Measurements from ENCODE around the gene LAMP1.
"Not testable (repeated sequence)": the region's sequence is repeated elsewhere in the genome, so short reads cannot be mapped to it uniquely, and the experiment has no call there.

The LAMP1 gene

DNA sequence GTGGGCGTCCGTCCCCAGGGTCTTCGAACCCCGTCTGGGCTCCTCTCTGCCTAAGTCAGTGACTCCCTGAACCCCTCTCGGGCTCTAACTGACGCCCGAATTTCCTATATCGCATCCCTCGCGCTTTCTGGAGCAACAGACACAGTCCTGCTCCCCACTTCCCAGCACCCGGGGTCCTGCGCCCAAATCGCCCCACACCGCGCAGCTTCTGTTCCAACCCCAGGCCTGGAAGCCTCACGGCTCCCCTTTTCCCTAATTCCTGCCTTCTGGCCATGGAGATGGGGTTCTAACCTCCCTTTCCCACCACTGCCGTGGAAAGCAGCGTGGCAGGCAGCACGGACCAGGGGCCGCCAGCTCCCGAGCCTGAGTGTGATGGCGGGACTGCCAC is 68.5 kb downstream of the LAMP1 start:
- peaks cover 2% of the 10 kb centered on the region for H3K4me1 Mint-ChIP-seq (ENCODE audit: low read depth)
- H3K9me3 Mint-ChIP-seq, result no peaks in the 10 kb centered on the region
- H3K27me3 Mint-ChIP-seq (ENCODE audit: low read depth), result peaks cover 24% of the 10 kb centered on the region
- H3K27ac Mint-ChIP-seq, result no peak overlapping the region
- no peak overlapping the region for H3K4me3 Mint-ChIP-seq
- H3K36me3 Mint-ChIP-seq (ENCODE audit: low read depth), result no peaks in the 10 kb centered on the region

DNA sequence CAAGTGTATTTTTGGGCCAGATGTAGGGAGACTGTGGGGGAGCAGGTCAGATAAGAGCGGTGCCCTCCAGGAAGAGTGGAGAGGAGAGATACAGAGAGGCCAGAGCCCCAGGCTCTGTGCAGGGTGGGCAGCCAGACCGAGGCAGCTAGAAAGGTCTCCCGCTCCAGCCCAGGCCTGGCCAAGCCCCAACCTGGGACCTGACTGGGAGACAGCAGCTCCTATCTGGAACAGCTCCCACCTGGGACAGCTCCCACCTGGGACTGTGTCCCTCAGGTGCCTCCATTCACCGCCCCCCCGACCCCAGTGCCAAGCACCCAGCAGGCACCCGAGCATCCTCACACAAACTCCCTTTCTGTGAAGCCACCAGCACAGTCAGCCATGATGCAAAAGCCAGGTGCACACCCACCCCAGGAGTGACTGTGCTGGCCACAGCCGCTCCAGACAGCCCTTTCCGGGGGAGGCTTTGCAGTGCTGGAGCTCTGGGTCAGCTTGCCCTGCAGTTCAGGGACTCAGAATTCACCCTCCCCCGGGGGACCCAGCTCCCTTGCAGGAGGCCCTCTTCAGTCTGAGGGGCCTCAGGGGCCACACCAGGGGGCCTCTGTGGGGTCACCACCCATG is 69.0 kb downstream of the LAMP1 start:
- Mint-ChIP-seq H3K4me1 (ENCODE audit: low read depth) (peaks cover 2% of the 10 kb centered on the region), H3K36me3 (ENCODE audit: low read depth) (no peaks in the 10 kb centered on the region), H3K4me3 (no peak overlapping the region), H3K9me3 (no peaks in the 10 kb centered on the region), H3K27me3 (ENCODE audit: low read depth) (peaks cover 23% of the 10 kb centered on the region), H3K27ac (no peak overlapping the region)

DNA sequence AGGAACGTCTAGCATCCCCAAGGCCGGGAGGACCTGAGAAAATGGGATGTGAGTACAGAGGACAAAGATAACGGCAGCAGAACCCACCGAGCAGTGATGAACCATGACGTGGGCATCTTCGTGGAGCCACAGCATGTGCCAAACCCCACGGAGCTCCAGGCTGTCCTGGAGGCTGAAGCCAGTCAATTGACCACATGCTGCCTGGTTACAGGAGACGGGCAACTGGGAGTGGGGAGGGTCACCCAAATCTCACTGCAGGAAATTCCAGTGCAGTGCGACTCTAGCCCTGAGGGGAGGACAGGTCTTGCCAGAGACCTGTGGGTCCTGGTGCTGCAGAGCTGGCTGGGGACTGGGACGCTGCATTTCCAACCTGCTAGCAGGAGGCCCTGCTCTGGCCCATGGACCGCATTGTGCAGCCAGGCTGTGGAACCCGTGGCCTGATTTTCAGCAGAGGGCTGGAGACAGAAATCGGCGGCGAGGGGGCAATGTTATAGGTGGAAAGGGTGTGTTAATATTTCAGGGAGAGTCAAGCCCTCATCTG is 70.1 kb downstream of the LAMP1 start:
- Mint-ChIP-seq H3K9me3 (no peaks in the 10 kb centered on the region), H3K27ac (no peak overlapping the region), H3K4me3 (no peak overlapping the region), H3K27me3 (ENCODE audit: low read depth) (peaks cover 15% of the 10 kb centered on the region), H3K36me3 (ENCODE audit: low read depth) (no peaks in the 10 kb centered on the region), H3K4me1 (ENCODE audit: low read depth) (no peaks in the 10 kb centered on the region)

DNA sequence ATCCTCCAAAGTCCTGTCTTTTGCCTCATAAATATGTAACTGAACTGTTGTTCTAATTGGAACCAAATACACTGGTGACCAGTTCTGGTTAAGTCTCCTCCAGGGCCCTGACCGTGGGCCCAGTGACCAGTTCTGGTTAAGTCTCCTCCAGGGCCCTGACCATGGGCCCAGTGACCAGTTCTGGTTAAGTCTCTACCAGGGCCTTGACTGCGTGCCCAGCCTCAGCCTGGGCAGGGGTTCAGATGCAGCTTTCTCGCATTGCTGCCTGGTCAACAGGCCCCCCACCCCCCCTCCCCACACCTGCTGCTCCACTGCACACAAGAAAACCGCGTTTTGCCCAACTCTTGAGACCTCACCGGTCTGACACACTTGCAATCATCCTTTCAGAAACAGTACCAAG is 70.7 kb downstream of the LAMP1 start:
- H3K27ac Mint-ChIP-seq, result no peak overlapping the region
- H3K4me1 Mint-ChIP-seq (ENCODE audit: low read depth), result no peaks in the 10 kb centered on the region
- H3K27me3 Mint-ChIP-seq (ENCODE audit: low read depth), result peaks cover 8% of the 10 kb centered on the region
- no peaks in the 10 kb centered on the region for H3K36me3 Mint-ChIP-seq (ENCODE audit: low read depth)
- no peaks in the 10 kb centered on the region for H3K9me3 Mint-ChIP-seq
- H3K4me3 Mint-ChIP-seq, result no peak overlapping the region

DNA sequence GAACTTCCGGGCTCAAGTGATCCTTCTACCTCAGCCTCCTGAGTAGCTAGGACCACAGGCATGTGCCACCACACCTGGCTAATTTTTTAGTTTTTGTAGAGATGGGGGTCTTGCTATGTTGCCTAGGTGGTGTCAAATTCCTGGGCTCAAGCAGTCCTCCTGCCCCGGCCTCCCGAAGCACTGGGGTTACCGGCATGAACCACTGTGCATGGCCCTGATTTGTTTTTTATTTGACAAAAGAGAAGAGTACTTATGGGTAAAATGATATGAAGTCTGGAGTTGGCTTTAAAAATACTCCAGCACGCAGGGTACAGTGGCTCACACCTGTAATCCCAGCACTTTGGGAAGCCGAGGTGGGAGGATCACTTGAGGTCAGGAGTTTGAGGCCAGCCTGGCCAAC is 71.3 kb downstream of the LAMP1 start:
- not testable (repeated sequence) for H3K36me3 Mint-ChIP-seq (ENCODE audit: low read depth); H3K27me3 Mint-ChIP-seq (ENCODE audit: low read depth); H3K4me3 Mint-ChIP-seq; H3K27ac Mint-ChIP-seq; H3K4me1 Mint-ChIP-seq (ENCODE audit: low read depth); H3K9me3 Mint-ChIP-seq

DNA sequence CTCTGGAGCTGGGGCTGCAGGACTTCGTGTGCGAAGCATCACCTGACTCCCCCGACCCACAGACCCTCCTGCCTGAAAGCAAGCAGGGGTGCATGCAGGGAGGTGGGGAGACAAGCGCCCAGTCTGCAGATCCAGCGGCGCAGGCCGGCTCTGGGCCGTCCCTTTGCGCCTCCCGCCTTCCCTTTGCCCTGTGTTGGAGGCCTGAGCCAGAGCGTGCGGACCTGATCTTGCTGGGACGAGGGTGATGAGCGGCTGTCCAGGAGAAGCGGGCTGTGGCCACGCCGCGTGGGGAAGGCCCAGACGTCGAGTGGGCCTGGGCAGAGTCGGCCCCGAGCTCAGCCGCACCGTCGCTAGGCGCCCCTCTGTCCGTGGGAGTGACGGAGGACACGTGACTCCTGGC is 72.2 kb downstream of the LAMP1 start:
- H3K27ac Mint-ChIP-seq, result no peak overlapping the region
- H3K9me3 Mint-ChIP-seq, result no peaks in the 10 kb centered on the region
- no peaks in the 10 kb centered on the region for H3K36me3 Mint-ChIP-seq (ENCODE audit: low read depth)
- H3K4me3 Mint-ChIP-seq, result no peak overlapping the region
- H3K4me1 Mint-ChIP-seq (ENCODE audit: low read depth), result no peaks in the 10 kb centered on the region
- peaks cover 6% of the 10 kb centered on the region for H3K27me3 Mint-ChIP-seq (ENCODE audit: low read depth)

DNA sequence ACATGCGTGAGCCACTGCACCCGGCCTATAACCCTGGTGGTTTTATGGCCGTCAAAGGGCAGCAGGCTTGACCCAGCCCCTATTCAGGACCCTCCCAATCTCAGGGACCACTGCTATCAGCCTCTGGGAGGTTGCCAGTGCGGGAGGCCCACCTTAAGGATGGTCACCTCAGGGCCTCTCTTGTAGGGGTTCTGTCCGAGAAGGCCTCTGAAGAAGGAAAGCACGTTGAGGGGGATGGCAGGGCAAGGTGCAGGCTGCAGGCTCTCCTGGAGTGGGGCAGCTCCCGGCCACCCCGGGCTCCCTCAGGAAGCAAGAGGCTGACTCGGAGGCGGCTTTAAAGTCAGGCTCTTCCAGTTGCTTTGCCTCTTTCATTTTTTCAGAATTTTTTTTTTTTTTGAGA is 72.8 kb downstream of the LAMP1 start:
- Mint-ChIP-seq H3K27ac (no peak overlapping the region), H3K27me3 (ENCODE audit: low read depth) (peaks cover 6% of the 10 kb centered on the region), H3K4me3 (no peak overlapping the region), H3K36me3 (ENCODE audit: low read depth) (no peaks in the 10 kb centered on the region), H3K4me1 (ENCODE audit: low read depth) (no peaks in the 10 kb centered on the region), H3K9me3 (no peaks in the 10 kb centered on the region)

DNA sequence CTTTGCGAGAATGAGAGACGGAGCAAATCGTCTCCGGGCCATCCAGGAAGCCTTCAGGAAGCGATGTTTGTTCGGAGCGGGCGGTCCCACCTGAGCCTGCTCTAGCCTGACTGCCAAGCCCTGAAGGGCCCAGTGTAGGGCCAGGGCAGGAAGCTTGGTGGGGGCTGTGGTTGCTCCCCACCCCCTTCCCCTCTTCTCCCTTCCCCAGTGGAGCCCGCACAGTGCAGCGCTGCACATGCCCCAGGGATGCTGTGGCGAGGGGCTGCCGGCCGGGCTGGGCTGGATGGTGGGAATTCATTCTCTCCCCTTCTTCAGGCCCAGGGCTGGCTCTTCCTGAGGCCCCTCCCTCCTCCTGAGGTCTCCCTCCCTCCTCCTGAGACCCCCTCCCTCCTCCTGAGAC is 74.0 kb downstream of the LAMP1 start:
- H3K4me3 Mint-ChIP-seq, result no peak overlapping the region
- H3K27ac Mint-ChIP-seq, result no peak overlapping the region
- H3K4me1 Mint-ChIP-seq (ENCODE audit: low read depth), result no peaks in the 10 kb centered on the region
- no peaks in the 10 kb centered on the region for H3K9me3 Mint-ChIP-seq
- H3K36me3 Mint-ChIP-seq (ENCODE audit: low read depth), result no peaks in the 10 kb centered on the region
- no peaks in the 10 kb centered on the region for H3K27me3 Mint-ChIP-seq (ENCODE audit: low read depth)

DNA sequence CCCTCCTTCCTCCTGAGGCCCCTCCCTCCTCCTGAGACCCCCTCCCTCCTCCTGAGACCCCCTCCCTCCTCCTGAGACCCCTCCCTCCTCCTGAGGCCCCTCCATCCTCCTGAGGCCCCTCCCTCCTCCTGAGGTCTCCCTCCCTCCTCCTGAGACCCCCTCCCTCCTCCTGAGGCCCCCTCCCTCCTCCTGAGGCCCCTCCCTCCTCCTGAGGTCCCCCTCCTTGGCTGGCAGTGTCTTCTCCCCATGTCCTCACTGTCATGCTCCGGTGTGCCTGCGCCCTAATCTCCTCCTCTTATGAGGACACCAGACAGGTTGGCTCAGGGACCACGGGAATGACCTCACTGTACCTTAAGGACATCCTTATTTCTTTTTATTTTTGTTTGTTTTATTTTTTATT is 74.7 kb downstream of the LAMP1 start:
- H3K27ac Mint-ChIP-seq; H3K4me3 Mint-ChIP-seq; H3K27me3 Mint-ChIP-seq (ENCODE audit: low read depth); H3K9me3 Mint-ChIP-seq; H3K4me1 Mint-ChIP-seq (ENCODE audit: low read depth); H3K36me3 Mint-ChIP-seq (ENCODE audit: low read depth): not testable (repeated sequence)
